ENCODE data around the gene IL1RAPL1.

Gene IL1RAPL1

DNA sequence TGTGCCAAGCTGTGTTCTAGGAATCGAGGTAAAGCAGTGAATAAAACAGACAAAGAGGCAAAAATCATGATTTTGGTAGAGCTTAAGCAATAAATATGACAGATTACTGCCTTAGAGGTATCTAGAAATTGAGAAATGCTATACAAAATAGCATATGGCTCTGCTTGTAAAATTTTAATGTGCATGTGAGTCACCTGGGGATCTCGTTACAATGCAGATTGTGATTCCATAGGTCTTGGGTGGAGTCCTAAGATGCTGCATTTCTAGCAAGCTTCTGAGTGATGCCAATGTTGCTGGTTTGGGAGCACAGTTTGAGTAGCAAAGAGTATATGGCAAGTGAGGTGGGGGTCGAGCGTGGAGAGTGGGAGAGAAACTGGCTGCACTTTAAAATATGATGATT, 930.9 kb downstream of the IL1RAPL1 start:
- DNase-seq (ENCODE audit: low read depth, low spot score), result no peak

GRCh38 chrX:29528281-29528680, 941.0 kb downstream of the IL1RAPL1 start:
- DNase-seq (ENCODE audit: low read depth, low spot score), result no peak

DNA sequence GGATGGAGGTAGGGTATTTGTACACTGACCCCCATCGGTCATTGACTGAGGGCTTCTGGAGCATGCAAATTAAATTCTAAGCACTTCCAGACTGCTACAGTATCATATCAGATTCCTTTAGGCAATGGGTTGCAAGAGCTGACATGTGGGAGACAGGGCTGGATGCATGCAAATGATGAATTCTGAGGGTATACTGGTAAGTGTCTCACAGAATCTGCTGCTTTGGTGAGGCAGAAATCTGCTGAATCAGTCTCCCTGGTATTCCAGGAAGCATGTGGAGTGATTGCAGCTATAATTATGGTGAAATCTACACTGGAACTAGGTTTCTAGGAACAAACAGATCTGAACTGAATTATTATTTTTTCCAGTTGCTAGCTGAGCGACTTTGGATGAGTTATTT, 943.3 kb downstream of the IL1RAPL1 start:
- DNase-seq (ENCODE audit: low read depth, low spot score), result peak; percentile 35

DNA sequence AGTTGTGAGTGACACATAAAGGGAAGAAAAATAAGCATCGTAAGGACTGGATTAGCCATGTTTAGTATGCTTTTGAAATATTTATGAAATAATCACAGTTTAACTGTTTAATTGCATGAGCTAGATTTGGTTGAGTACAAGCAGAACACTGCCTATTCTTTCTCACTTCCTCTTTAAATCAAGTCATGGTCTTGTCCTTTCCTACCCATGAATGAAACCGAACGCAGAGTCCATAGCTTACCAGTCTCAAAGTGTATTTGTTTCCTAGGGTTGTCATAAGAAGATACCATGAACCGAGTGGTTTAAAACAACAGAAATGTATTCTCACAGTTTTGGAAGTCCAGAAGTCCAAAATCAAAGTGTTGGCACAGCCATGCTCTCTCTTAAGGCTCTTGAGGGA, 944.1 kb downstream of the IL1RAPL1 start:
- no peak for DNase-seq (ENCODE audit: low read depth, low spot score)

- DNase-seq (ENCODE audit: low read depth, low spot score), result peak; percentile 36
These were observed 948.2 kb downstream of the IL1RAPL1 start for GRCh38 chrX:29535212-29536162.

GRCh38 chrX:29541038-29541437, 953.8 kb downstream of the IL1RAPL1 start:
- peak; percentile 51 for DNase-seq (ENCODE audit: low read depth, low spot score)

DNA sequence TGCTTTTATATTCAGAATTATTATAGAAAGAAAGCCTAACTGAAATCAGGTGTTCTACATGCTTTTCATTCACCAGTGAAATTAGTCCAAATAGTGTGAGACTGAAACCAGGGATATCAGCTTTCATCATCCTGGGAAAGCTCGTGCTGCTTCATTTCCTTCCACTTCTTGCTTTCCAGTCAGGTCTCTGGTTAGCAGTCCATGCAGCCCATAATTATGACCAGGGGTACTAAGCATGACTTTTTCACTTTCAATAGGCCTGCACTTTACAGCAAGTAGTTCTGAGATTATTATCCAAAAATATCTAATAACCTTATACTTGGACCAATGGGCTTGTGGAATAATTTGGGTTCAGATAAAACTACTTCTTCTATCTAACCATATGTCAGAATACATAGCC, 954.9 kb downstream of the IL1RAPL1 start:
- DNase-seq (ENCODE audit: low read depth, low spot score), result no peak

- DNase-seq (ENCODE audit: low read depth, low spot score), result no peak
These were observed 958.6 kb downstream of the IL1RAPL1 start for GRCh38 chrX:29545878-29546277.

DNA sequence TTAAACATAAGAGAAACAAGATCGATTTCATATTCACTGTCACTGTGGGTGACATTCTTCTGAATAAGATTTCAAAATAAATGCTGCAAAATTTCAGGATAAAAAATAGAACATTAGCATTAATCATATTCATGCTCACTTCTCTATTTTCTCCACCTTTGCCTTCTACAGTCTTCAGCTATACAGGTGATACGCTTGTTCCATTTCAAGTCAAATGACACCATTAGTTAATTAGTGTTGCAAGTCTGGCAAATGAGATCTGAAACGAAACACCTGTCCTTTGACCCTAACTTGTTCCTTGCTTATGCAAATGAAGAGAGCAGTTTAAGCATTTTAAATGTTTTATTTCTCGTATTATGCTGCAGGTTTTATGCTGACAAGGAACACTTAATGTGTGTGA, 960.6 kb downstream of the IL1RAPL1 start:
- DNase-seq (ENCODE audit: low read depth, low spot score), result no peak

DNA sequence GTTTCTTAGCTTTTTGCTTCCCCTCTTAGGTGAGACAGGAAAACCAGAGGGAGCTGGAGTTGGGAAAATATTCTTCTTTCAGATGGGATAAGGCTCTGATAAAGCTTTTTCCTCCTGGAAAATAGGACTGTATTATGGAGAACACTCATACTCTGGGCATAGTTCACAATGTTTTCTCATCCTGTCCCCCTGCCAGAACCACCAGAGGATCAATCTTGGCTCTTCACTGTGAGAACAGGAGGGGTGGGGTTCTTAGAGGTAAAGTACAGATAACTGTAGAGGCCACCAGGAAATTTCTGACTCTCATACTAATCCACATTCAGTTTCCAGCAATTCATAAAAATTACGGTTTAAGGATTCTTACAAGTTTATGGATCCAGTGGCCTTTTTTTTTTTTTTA, 966.3 kb downstream of the IL1RAPL1 start:
- no peak for DNase-seq (ENCODE audit: low read depth, low spot score)

- DNase-seq (ENCODE audit: low read depth, low spot score), result no peak
These were observed 968.3 kb downstream of the IL1RAPL1 start for GRCh38 chrX:29555465-29556091.

- no peak for DNase-seq (ENCODE audit: low read depth, low spot score)
These were observed 972.8 kb downstream of the IL1RAPL1 start for GRCh38 chrX:29560065-29560464.

- DNase-seq (ENCODE audit: low read depth, low spot score), result no peak
These were observed 974.2 kb downstream of the IL1RAPL1 start for GRCh38 chrX:29561417-29561816.

- DNase-seq (ENCODE audit: low read depth, low spot score), result no peak
These were observed 993.3 kb downstream of the IL1RAPL1 start for GRCh38 chrX:29580560-29580959.

DNA sequence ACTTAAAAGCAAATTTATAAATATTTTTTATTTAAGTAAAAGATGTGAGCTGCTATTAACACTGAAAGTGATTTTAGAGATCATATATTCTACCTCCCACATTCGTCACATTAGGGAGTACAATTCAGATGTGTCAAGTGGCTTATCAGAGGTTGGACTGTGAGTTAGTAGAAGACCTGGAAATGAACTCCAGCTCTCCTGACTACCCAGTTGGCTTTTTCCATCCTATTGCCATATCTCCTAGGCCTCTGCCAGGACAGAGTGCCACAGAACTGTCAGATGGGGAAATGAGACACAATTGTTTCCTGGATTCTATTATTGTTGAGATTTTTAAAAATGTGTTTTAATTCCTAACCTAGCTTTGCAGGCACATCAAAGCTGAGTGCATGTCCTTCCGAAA, 994.0 kb downstream of the IL1RAPL1 start:
- DNase-seq (ENCODE audit: low read depth, low spot score), result no peak

DNA sequence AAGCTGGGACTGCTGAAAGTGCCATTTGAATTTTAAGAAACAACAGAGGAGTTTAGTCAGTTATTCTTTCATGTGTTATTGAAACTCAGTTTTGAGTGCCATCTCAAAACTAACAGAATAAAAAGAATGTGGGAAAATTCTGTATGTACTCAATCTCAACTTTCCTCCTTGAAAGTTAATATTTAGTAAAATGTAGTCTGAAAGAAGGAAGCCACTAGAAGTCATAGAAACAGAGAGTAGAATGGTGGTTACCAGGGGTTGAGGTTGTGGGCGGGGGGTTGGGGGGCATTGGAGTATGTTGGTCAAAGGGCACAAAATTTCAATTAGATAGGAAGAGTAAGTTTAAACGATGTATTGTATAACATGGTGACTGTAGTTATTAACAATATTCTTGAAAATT, 999.9 kb downstream of the IL1RAPL1 start:
- DNase-seq (ENCODE audit: low read depth, low spot score), result no peak

DNA sequence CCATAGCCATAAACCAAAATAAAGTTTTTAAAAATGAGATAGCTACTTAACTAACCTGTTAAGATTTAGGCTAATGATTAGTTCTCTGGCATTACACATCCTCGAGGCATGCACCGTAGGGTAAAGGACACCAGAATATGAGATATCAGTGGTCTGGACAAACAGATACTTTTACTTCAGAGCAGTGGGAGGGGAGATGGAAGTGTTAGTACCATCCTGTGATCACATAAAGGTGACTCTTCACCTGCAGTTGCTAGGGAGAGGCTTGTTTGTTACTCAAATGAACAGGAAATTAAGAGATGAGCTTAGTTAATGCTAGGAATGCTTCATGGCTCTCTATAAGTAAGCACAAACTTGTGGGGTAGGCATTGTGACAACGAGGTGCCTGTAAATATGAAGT, 1003.7 kb downstream of the IL1RAPL1 start:
- DNase-seq (ENCODE audit: low read depth, low spot score), result no peak

DNA sequence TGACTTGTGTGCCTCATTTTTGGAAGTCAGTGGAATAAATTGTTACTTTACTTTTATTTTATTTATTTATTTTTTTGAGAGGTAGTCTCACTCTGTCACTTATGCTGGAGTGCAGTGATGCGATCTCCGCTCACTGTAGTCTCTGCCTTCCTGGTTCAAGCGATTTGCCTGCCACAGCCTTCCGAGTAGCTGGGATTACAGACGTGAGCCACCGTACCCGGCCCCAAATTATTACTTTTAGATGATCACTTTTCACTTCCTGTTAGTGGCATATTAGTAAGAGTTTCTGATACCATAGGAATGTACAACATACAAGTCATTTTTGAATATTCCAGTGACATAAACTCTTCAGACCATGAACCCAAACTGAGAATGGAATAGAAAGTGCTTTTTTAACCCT, 1017.1 kb downstream of the IL1RAPL1 start:
- DNase-seq (ENCODE audit: low read depth, low spot score), result no peak

DNA sequence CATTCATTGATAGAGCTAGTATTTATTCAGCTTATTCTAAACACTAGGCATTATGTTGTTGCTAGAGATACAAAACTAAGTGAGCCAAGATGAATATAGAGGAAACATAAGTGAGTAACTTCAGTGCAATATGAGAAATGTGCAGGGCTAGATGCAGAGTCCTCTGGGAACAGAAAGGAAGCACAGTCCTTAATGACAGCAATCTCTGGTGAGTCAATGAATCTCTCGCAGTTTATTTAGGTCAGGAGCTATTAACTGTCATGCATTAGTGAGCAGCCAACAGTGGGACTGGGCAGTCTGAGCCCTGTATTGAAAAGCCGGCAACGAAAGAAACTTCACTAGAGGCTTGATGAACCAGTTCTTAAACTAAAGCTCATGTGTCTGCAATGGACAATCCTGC, 1030.0 kb downstream of the IL1RAPL1 start:
- no peak for DNase-seq (ENCODE audit: low read depth, low spot score)

- peak; percentile 4 for DNase-seq (ENCODE audit: low read depth, low spot score)
These were observed 1030.5 kb downstream of the IL1RAPL1 start for GRCh38 chrX:29617725-29618124.

DNA sequence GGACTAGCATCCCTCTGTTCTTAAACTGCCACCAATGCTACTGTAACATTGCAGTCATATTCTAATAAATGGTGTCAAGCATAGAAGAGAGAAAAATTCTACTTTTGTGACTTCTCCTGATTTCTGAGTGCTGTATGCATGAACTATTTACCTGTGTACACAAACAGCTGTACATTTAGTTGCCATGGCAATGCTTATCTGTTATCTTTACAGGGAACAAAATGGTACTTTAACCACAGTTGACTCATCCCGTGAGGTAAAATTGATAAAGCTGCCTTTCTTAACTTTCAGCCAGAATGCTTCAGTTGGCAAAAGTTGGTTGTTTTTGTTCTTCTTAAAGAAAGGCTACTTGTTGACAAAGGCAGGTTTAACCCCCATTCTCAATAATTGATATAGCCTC, 1040.6 kb downstream of the IL1RAPL1 start:
- DNase-seq (ENCODE audit: low read depth, low spot score), result peak; percentile 5

DNA sequence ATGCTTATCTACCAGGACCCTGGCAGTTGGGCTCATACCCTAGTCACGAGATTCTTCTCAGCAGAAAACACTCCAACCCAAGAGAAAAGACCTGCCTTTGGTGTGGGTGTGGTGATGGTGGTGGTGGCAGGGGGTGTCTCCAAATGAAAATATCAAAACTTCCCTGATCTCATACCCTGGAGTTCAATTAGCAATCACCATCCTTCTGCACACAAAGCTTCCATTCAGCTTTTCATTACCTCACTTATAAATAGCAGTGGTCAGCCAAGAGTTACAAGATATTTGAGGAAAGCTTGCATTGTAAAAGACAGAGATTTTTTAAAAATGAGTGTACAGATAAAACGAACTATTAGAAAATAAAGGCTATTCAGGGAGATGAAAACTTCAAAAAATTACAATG, 1047.3 kb downstream of the IL1RAPL1 start:
- peak; percentile 43 for DNase-seq (ENCODE audit: low read depth, low spot score)

DNA sequence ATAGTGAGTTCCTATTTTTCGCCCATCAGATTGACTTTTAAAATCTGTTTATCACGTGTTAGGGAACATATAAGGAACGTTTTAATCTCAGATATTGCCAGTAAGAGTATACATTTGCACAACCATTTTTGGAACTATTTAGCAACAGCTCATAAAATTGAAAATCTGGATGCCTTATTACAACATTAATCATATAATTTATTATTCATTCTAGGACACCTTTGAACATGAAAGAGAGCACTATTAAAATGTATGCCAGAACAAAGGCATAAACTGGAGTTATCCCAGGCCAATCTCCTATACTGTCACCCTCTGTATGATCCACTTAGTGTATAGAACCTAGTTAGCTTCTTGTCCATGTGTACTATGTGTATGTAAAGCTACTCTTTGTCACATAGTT, 1049.1 kb downstream of the IL1RAPL1 start:
- DNase-seq (ENCODE audit: low read depth, low spot score), result no peak

All from astrocyte of the hippocampus (primary cell).